HG03354 (cell line): ENCODE measurements around the gene PDZD7.

Experiments
- ATAC-seq: cut with Tn5 transposase; IDR thresholded peaks from one replicate; pipeline ENCODE4 v1.9.1; 2021; ENCODE audit warnings: mild to moderate bottlenecking; ENCODE audit not compliant: unreplicated experiment, poor library complexity, severe bottlenecking

Gene PDZD7

DNA sequence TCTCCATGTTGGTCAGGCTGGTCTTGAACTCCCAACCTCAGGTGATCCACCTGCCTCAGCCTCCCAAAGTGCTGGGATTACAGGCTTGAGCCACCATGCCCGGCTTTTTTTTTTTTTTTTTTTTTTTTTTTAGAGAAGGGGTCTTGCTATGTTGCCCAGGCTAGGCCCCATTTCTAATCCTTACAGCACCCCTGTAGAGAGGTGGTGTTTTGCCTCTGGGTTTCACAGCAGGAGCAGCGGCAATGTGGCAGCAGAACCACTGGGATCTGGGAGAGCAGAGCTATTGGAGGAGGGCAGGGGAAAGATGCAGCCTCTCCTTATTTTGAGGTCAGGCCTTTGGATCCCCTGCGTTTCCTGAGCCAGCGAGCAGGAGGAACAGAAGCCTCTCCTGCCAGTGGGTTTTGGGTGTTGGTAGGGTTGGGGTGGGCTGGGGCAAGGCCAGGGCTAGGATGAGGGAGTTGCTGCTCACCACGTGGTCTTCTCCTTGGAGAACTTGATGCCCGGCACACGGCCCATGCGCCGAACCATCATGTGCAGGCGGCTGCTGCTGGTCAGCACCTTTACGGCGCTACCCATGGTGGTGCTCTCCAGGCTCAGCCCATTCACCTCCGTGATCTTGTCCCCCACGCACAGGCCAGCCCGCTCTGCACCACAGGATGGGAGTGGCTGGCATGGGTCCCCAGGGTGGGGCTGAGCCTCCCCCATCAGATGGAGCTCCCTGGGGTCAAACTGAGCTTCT is 7.8 kb downstream of the PDZD7 start:
- no peak for ATAC-seq

- no peak for ATAC-seq
Observed at GRCh38 chr10:101021692-101022251, 9.2 kb downstream of the PDZD7 start.

GRCh38 chr10:101021239-101021638 is 9.7 kb downstream of the PDZD7 start:
- no peak for ATAC-seq

DNA sequence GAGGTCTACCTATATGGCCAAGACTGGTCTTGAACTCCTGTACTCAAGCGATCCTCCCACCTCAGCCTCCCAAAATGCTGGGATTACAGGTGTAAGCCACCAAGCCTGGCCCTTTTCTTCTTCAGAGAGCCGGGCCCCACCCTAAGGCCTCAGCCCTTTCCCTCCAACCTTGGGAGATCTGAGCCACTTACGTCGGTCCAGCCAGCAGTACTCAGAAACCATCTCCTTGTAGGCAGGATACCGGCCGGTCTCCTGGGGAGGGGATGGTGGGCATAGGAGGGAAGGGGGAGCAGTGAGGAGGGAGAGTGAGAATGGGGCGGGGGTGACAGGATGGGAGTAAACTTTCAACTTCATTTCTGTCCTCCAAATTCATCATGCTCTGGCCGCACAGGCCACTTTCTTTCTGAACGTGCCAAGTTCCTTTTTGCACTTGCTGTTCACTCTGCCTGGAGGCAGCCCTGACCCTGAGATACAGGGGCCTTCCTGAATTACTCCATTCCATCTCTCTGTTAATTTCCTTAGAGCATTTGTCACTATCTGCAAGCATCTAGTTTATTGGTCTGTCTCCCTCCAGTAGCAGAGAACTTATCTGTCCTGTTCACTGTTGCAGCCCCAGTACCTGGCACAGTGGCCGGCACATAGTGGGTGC is 10.4 kb downstream of the PDZD7 start:
- no peak for ATAC-seq

DNA sequence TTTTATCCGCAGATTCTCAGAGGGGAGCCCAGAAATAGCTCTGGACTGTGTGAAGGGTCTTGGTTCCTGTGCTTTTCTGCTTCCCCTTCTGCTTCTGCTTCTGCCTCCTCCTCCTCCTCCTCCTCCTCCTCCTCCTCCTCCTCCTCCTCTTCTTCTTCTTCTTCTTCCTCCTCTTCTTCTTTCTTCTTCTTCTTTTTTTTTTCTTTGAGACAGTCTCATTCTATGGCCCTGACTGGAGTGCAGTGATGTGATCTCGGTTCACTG is 11.6 kb downstream of the PDZD7 start:
- ATAC-seq: no peak

DNA sequence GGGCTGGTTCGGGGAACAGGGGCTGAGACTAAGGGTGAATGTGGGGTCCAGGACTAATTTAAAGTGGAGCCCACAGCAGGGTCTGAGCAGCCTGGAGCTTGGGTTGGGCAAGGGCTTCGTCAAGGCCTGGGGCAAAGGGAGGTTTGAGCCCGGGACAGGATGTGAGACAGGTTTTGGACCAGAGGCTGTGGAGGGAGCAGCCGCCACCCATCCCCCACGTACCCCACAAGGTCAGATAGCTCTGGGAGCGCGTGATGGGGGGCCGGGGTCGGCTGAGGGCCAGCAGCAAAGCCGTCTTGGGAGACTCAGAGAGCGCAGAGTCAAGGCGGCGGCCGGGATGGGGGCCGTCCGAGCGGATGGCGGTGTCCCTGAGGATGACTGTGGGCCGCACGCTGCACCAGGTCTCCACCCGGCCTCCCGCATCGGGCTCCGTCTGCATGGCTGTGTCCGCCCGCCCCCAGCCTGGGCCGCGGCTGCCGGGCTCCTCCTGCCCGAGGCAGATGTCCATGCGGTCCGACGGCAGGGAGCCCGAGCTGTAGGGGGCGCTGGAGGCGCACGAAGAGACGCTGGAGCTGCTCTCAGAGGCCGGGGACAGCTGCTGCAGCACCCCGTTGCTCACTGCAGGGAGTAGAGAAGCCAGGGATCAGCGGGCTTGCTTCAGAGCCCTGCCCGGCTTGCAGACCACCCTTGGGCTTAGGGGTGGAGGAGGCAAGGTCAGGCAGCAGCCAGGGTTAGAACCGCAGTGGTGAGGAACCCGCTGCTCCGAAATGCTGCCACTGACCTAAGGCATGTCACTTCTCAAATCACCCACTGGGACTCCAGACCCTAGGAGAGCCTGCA is 12.1 kb downstream of the PDZD7 start:
- ATAC-seq: no peak

DNA sequence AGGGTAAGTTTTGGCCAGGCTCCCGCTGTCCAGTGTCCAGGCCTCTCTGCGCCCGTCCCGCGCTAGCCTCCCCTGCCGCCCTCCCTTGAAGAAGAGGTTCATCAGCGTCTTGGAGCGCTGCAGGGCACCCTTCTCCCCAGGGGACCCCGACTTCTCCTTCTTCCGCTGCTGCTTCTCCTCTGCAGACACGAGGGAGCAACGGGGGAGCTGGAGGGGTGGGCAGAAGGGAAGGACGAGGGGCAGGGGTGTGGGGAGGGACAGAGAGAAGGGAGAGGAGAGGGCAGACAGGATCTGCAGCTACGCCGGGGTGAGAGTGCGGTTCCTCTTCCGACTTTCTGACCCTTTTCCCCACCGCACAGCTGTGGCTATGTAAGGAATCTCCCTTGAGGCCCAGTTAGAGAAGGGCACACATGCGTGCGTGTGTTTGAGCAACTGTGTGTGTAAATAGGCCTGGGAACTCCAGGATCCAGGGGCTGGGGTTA is 12.8 kb downstream of the PDZD7 start:
- ATAC-seq: no peak

DNA sequence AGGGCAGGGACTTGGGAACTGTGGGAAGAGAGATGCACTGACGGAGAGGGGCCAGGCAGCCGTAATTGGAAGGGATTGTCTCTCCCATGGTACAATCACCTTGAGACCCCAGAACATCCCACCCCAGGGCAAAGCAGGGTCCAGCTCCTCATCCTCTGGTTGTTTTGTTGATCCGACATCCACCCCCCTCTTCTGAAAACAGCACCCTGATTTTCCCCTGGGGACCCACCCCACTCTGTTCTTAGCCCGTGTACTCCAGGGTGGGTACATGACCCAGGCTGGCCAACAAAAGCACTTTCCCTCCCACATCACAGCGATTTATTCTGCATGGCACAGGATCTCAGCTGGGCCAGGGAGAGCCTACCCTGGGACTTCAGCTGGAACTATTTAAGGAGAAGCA is 14.1 kb downstream of the PDZD7 start:
- no peak for ATAC-seq

DNA sequence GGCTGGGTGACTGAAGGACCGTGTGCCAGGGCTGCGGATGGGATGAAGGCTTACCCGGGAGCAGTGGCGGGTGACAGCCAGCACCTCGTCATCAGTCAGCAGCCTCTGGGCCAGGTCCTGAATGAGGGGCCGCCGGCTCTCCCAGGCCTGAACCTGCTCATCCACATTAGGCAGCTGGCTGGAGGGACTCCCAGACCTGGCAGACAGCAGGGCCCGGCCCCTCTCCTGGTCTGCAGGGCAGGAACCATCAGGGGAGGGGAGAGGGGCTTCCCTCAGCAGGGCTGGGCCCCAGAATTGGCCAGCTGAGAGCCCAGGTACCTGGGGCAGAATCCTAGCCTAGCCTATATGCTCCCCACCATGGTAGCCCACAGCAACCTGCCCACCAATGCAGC is 15.4 kb downstream of the PDZD7 start:
- ATAC-seq: no peak

DNA sequence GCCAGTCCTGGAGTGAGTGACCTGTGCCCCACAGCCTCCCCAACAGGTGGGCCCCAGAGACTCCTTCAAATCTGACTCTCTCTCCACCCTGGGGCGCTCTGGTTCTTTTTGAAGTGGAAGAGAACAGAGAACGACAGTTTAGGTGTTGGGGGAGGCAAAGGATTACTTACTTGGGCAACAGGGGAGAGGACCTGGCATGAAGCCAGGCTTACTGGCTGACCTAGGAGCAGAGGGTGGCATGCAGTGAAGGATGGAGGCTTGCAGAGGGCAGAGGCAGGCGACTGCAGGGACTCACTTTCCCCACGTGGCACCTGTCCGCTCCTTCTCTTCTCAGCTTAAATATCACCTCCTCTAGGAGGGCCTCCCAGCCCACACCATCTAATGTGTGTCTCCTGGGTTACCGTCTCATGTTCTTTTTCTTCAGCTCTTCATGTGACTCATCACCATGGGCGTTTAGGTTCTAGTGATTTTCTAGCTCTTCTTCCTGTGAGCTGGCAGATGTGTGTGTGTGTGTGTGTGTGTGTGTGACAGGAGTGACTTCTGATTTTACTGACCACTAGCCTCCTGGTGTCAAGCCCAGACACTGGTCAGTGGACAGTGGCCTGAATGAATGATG is 15.9 kb downstream of the PDZD7 start:
- ATAC-seq: no peak

- ATAC-seq: no peak
Observed at GRCh38 chr10:101014230-101014884, 16.6 kb downstream of the PDZD7 start.

DNA sequence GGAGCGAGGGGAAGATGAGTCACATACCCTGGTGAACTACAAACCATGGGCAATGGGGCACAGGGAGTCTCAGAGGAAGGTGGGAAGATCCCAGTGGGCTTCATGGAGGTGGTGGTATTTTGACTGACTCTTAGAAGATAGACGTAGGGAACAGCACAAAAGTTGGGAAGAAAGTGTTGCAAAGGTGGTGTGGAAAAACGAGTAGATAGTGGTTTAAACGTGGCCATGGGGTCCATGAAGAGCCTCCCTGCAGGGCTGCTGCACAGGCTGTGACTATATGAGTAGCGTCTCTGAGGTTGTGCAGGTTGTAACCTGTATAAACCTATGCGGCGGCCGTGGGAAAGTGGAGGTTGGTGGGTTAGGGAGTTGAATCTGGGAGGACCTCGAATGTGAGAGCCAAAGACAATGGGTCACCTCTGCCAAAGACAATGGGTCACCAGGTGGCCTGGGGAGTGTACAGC is 17.5 kb downstream of the PDZD7 start:
- no peak for ATAC-seq

DNA sequence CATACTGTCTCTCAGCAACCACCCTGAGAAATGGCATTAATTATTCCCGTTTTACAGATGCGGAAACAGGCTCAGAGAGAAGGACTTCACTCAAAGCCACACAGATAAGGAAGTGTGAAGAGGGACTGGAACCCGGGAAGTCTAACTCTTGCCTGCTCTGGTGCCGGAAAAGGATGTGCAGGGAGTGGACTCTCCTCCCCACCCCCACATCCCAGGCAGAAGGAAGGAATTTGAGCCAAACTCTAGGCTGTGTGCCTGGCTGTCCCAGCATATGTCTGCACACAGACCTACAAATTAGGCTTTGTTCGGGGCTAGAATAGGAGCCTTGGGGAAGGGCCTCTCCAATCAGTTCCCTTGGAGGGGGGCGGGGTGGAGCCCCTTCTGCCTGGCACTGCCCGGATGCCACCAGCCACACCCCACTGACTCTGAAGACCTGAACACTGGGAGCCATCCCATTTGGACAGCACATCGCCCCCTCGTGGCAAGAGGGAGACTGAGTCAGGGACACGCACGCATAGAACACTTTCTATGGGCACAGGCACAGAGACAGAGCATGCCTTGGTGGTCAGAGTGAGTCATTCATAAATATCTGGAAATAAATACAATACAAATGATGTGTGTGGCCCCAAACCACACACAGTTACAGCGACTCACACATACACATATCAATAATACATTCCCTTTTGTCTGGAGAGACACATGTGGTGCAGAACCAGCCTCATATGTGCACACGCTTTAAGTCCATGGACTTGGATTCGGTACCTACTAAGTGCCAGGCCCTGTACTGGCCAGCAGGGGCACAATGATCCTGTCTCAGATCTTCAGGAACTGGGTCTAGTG is 18.2 kb downstream of the PDZD7 start:
- peak; percentile 83 for ATAC-seq

DNA sequence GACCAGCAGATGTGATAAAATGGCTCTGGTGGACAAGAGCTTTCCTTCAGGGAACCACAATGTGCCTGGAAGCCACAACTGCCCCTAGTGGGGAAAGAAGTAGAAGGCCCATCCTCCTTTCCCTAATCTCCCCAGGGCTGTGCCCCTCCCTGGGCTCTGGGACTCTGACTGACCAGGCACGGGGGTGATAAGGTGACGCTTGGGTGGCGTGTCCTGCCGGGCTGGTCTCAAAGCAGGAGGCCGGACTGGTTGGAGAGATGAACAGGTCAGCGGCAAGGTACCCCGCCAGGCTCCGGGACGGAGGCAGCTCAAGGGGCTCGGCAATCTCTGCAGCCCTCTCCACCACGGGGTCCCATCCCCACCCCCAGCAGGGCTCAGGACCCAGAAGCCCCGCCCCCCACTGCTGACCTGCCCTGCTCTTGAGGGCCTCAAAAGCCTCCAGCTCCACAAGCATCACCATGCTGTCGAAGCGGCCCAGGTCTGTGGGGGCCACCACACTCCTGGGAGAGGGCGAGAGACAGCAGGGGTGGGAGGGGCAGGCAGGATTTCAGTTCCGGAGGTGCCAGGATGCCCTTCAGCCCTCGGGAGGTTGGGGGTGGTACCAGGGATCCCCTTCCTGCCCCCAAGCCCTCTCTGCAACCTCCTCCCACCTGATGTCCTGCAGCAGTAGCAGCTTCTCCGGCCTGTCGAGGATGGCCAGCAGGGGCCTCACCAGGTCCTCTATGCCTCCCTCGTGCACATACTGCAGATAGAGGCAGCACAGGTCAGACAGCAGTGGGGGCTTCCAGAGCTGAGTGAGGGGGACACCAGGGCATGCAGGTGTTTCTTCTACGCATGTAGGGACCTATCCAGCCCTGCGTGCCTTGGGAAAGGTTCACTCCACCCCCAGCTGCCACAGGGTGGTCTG is 19.2 kb downstream of the PDZD7 start:
- no peak for ATAC-seq

- no peak for ATAC-seq
Observed at GRCh38 chr10:101010329-101010728, 20.6 kb downstream of the PDZD7 start.

DNA sequence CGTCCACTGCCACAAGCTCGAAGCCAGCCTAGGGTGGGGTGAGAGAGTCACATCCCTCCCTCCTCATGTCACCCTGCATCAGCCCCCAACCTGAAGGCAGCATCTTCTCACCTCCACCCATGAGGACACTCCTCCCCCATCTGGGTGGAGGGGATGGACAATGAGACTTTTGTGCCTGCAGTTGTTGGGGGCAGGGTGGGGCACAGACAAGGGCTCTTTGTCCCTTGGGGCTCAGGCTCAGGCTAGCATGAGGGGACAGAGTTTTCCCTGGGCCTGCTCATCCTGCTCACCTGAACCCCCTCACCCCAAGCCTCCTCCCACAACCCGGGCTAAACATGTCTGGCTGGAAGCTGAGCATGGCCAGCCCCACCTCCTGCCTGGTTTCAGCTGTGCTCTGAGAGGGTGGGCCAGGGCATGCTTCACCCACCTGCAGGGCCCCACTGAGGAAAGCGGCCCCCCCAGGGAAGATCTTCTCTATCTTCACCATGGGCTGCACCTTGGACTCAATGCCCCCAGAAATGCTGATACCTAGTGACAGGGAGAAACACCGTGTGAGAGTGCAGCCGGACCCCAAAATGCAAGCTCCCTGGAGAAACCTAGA is 22.0 kb downstream of the PDZD7 start:
- ATAC-seq: no peak
